Left ventricle myocardium inferior (tissue), 1 donor: ENCODE measurements around the gene PYHIN1. TPM values are rescaled to one million over a fixed set of nuclear protein-coding genes. Genes with fewer than 3 reads are reported as not detected.
A peak's percentile ranks its signal among the peaks of the same experiment; 100 is the strongest.

ENCODE experiments used
- DNase-seq: peaks from one replicate; pipeline ENCODE4 v3.0.0-alpha.2; 2020
- H3K27ac ChIP-seq: fragments of 200-600 bp; replicated peaks from 2 replicates; pipeline ENCODE4 v1.8.0; 2021
- H3K27me3 ChIP-seq: fragments of 200-600 bp; 2 replicates; pipeline ENCODE4 v1.8.0; 2021; ENCODE audit warnings: low read depth
- H3K36me3 ChIP-seq: fragments of 200-600 bp; 2 replicates; pipeline ENCODE4 v1.8.0; 2021
- H3K4me1 ChIP-seq: fragments of 200-600 bp; 2 replicates; pipeline ENCODE4 v1.8.0; 2021
- H3K4me3 ChIP-seq: fragments of 200-600 bp; 2 replicates; pipeline ENCODE4 v1.8.0; 2021; ENCODE audit warnings: mild to moderate bottlenecking, moderate library complexity
- H3K9me3 ChIP-seq: fragments of 200-600 bp; replicated peaks from 2 replicates; pipeline ENCODE4 v1.8.0; 2021
- CTCF ChIP-seq: fragments of 200-600 bp; IDR thresholded peaks from 2 replicates; pipeline ENCODE4 v1.8.0; 2021; ENCODE audit warnings: antibody characterized with exemption, mild to moderate bottlenecking, borderline replicate concordance
- intact Hi-C: fragments of 100-400 bp; cut with micrococcal nuclease; formaldehyde crosslinking; loops from one replicate; pipeline ENCODE4 v1.11.0; 2022
- total RNA-seq: library from RNA; stranded (reverse); fragmentation: NEBNext Ultra II Directional; extraction: Animal tissue kit (Norgen Biotek cat#: 25700); gene quantifications from one replicate; pipeline ENCODE4 v1.2.1, GENCODE V29; 2021
- donor health status: DM: no; HTN: yes; CAD: no; lungs with severe emphysema.

The PYHIN1 gene
- total RNA-seq, 1 donor from 2014 or later: 0.11 TPM

- peaks cover 23% of the 10 kb centered on the region for H3K36me3 ChIP-seq
- peak overlapping the region; percentile 68 for H3K4me3 ChIP-seq
- no peak for DNase-seq
- H3K27ac ChIP-seq: peak overlapping the region; percentile 88
- TF ChIP-seq CTCF: no peak
- no peaks in the 10 kb centered on the region for H3K27me3 ChIP-seq
- H3K4me1 ChIP-seq: peaks cover 70% of the 10 kb centered on the region
- intact Hi-C loops: no loop called here
- no peaks in the 10 kb centered on the region for H3K9me3 ChIP-seq
These were observed 81.1 kb downstream of the PYHIN1 start for GRCh38 chr1:159012495-159012894.

GRCh38 chr1:159014003-159014571 is 82.7 kb downstream of the PYHIN1 start:
- Histone ChIP-seq H3K27me3 (no peaks in the 10 kb centered on the region), H3K4me1 (peaks cover 76% of the 10 kb centered on the region), H3K9me3 (no peaks in the 10 kb centered on the region), H3K27ac (peak overlapping the region; percentile 88), H3K4me3 (peak overlapping the region; percentile 68), H3K36me3 (peaks cover 38% of the 10 kb centered on the region)
- DNase-seq: no peak
- TF ChIP-seq CTCF: no peak
- intact Hi-C loops: no loop called here

GRCh38 chr1:159014851-159015250 is 83.5 kb downstream of the PYHIN1 start:
- DNase-seq: no peak
- Histone ChIP-seq H3K4me3 (no peak overlapping the region), H3K4me1 (peaks cover 79% of the 10 kb centered on the region), H3K9me3 (no peaks in the 10 kb centered on the region), H3K27ac (peak overlapping the region; percentile 88), H3K36me3 (peaks cover 46% of the 10 kb centered on the region), H3K27me3 (no peaks in the 10 kb centered on the region)
- intact Hi-C loops: no loop called here
- no peak for TF ChIP-seq CTCF

- peaks cover 52% of the 10 kb centered on the region for H3K36me3 ChIP-seq
- peak overlapping the region; percentile 88 for H3K27ac ChIP-seq
- no peaks in the 10 kb centered on the region for H3K9me3 ChIP-seq
- peak overlapping the region; percentile 25 for H3K4me3 ChIP-seq
- no peaks in the 10 kb centered on the region for H3K27me3 ChIP-seq
- no peak for TF ChIP-seq CTCF
- peak; percentile 35 for DNase-seq
- intact Hi-C loops: no loop called here
- H3K4me1 ChIP-seq: peaks cover 84% of the 10 kb centered on the region
These were observed 84.1 kb downstream of the PYHIN1 start for GRCh38 chr1:159015440-159015909.

GRCh38 chr1:159023723-159024122 is 92.4 kb downstream of the PYHIN1 start:
- Histone ChIP-seq H3K9me3 (peaks cover 5% of the 10 kb centered on the region), H3K27ac (no peak overlapping the region), H3K27me3 (no peaks in the 10 kb centered on the region), H3K4me3 (no peak overlapping the region), H3K36me3 (peaks cover 67% of the 10 kb centered on the region), H3K4me1 (peaks cover 68% of the 10 kb centered on the region)
- intact Hi-C loops: no loop called here
- no peak for DNase-seq
- TF ChIP-seq CTCF: no peak
